ENCODE results near the gene KRT12.

The KRT12 gene

GRCh38 chr17:40812639-40813038, 54.4 kb downstream of the KRT12 start:
- no peak overlapping the region for H3K27ac ChIP-seq
- H3K4me1 ChIP-seq (ENCODE audit: control insufficient read depth in 1 of 2, insufficient read depth in 1 of 2, low read depth in 1 of 2, low read length in 1 of 2): no peaks in the 10 kb centered on the region
- H3K9me3 ChIP-seq: peaks cover 7% of the 10 kb centered on the region
- peaks cover 98% of the 10 kb centered on the region for H3K27me3 ChIP-seq
- TF ChIP-seq CTCF (IDR thresholded peaks at IDR 0.05): no peak
- H3K4me3 ChIP-seq (ENCODE audit: low read depth in 1 of 2, low read length in 1 of 2): no peak overlapping the region
- H3K36me3 ChIP-seq: no peaks in the 10 kb centered on the region

Measured in neutrophil (primary cell).